HEK293T (cell line): ENCODE measurements around the gene NAALADL2.

ENCODE experiments used
- ELF4 ChIP-seq: fragments of 450-650 bp; IDR thresholded peaks from 2 replicates; pipeline ENCODE4 v1.6.1; 2017; ENCODE audit warnings: antibody characterized with exemption
- FOXK2 ChIP-seq: fragments of 450-650 bp; IDR thresholded peaks from 2 replicates; pipeline ENCODE4 v1.6.1; 2016; ENCODE audit warnings: mild to moderate bottlenecking
- FOXM1 ChIP-seq: fragments of 450-650 bp; IDR thresholded peaks from 2 replicates; pipeline ENCODE4 v1.6.1; 2017; ENCODE audit warnings: mild to moderate bottlenecking, borderline replicate concordance
- SP1 ChIP-seq: fragments of 450-650 bp; IDR thresholded peaks from 2 replicates; pipeline ENCODE4 v1.6.1; 2017
- ZNF384 ChIP-seq: fragments of 450-650 bp; IDR thresholded peaks from 2 replicates; pipeline ENCODE4 v1.6.1; 2016
- TF ChIP-seq, protein P1 (sequence below): fragments of 450-650 bp; IDR thresholded peaks from 2 replicates; pipeline ENCODE4 v1.6.1; 2016

DNA sequence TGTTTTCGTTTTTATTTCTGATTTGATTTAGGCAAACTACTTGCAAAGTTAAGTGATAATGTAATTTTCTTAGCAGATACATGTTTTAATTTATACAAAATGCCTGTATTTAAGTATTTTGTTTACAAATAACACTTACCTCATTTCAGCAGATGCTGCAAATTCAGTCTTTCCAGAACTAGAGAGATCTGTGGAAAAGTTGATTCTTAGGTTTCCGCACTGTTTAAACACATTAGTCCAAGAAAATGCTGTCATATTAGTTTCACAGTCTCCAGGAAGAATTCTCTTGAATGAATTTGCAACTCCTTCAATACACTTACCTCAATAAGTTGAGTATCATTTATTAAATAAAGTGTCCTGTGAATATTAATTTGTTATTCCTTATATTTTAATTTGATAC, 383.1 kb downstream of the NAALADL2 start:
- TF ChIP-seq ZNF384 (no peak), ELF4 (no peak), FOXK2 (no peak), SP1 (no peak), FOXM1 (no peak)
- TF ChIP-seq, protein P1, sequence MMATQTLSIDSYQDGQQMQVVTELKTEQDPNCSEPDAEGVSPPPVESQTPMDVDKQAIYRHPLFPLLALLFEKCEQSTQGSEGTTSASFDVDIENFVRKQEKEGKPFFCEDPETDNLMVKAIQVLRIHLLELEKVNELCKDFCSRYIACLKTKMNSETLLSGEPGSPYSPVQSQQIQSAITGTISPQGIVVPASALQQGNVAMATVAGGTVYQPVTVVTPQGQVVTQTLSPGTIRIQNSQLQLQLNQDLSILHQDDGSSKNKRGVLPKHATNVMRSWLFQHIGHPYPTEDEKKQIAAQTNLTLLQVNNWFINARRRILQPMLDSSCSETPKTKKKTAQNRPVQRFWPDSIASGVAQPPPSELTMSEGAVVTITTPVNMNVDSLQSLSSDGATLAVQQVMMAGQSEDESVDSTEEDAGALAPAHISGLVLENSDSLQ: no peak
